A204.1 (cell line): Measurements from ENCODE around the gene NLN.

Experiments used
- FAIRE-seq: peaks from 2 replicates; lab custom pipeline; 2012; peaks lifted over from hg19 to GRCh38; lab: Jason Lieb, UNC

NLN gene

DNA sequence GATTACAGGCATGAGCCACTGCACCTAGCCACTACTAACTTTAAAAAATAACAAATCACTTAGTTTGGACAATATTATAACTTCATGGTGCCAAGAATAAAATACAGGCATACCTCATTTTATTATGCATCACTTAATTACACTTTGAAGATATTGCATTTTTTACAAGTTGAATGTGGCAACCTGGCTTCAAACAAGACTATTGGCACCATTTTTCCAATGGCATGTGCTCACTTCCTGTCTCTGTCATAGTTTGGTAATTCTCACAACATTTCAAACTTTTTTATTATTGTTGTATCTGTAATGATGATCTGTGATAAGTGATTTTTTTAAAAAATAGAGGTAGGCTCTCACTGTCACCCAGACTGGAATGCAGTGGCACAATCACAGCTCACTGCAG lies 154.5 kb downstream of the NLN start:
- no peak for FAIRE-seq

DNA sequence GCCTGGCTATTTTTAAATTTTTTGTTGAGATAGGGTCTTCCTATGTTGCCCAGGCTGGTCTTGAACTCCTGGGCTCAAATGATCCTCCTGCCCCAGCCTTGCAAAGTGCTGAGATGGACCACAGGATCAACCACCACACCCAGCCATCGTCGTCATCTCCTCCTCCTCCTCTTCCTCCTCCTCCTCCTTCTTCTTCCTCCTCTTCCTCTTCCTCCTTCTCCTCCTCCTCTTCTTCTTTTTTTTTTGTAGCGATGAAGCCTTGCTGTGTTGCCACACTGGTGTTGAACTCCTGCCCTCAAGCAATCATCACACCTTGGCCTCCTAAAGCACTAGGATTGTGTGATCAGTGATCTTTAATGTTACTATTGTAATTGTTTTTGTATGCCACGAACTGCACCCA lies 155.0 kb downstream of the NLN start:
- no peak for FAIRE-seq
